Hepatocyte (in vitro differentiated cells): ENCODE measurements around the gene ALG8. TPM values are rescaled to one million over a fixed set of nuclear protein-coding genes. Genes with fewer than 3 reads are reported as not detected.

Experiments used
- DNase-seq: peaks from one replicate; pipeline ENCODE4 v3.0.0-alpha.2; 2016; ENCODE audit warnings: low spot score
- H2AFZ ChIP-seq: fragments of 200-600 bp; sonication (generic); 2 replicates; pipeline ENCODE4 v1.6.0; 2016; ENCODE audit warnings: antibody characterized with exemption, mild to moderate bottlenecking
- H3K27ac ChIP-seq: fragments of 200-600 bp; sonication (generic); 2 replicates; pipeline ENCODE4 v1.5.1; 2016; ENCODE audit warnings: mild to moderate bottlenecking
- H3K27me3 ChIP-seq: fragments of 200-600 bp; sonication (generic); 2 replicates; pipeline ENCODE4 v1.6.1; 2016
- H3K36me3 ChIP-seq: fragments of 200-600 bp; sonication (generic); replicated peaks from 2 replicates; pipeline ENCODE4 v1.5.1; 2016; ENCODE audit warnings: low read depth; ENCODE audit not compliant: insufficient read depth
- H3K4me1 ChIP-seq: fragments of 200-600 bp; sonication (generic); 2 replicates; pipeline ENCODE4 v1.5.1; 2016; ENCODE audit warnings: mild to moderate bottlenecking, moderate library complexity; ENCODE audit not compliant: insufficient read depth
- H3K4me2 ChIP-seq: fragments of 200-600 bp; sonication (generic); 2 replicates; pipeline ENCODE4 v1.6.0; 2016
- H3K4me3 ChIP-seq: fragments of 200-600 bp; sonication (generic); 2 replicates; pipeline ENCODE4 v1.5.1; 2016; ENCODE audit warnings: mild to moderate bottlenecking
- H3K79me2 ChIP-seq: fragments of 200-600 bp; sonication (generic); 2 replicates; pipeline ENCODE4 v1.6.0; 2017; ENCODE audit warnings: mild to moderate bottlenecking
- H3K9me2 ChIP-seq: fragments of 200-600 bp; sonication (generic); replicated peaks from 2 replicates; pipeline ENCODE4 v1.6.0; 2017; ENCODE audit warnings: mild to moderate bottlenecking; ENCODE audit not compliant: insufficient read depth
- H3K9me3 ChIP-seq: fragments of 200-600 bp; sonication (generic); 2 replicates; pipeline ENCODE4 v1.5.1; 2016; ENCODE audit warnings: low read depth, mild to moderate bottlenecking
- H4K20me1 ChIP-seq: fragments of 200-600 bp; sonication (generic); 2 replicates; pipeline ENCODE4 v1.6.0; 2016; ENCODE audit warnings: mild to moderate bottlenecking; ENCODE audit not compliant: insufficient read depth, poor library complexity, severe bottlenecking
- CTCF ChIP-seq: fragments of 200-600 bp; sonication (generic); IDR thresholded peaks from 2 replicates; pipeline ENCODE4 v1.5.1; 2016; ENCODE audit warnings: antibody characterized with exemption, mild to moderate bottlenecking; ENCODE audit not compliant: poor library complexity
- EZH2 ChIP-seq: fragments of 200-600 bp; sonication (generic); IDR thresholded peaks from 2 replicates; pipeline ENCODE4 v1.6.1; 2016; ENCODE audit warnings: antibody characterized with exemption, mild to moderate bottlenecking, borderline replicate concordance
- EZH2phosphoT487 ChIP-seq: fragments of 200-600 bp; sonication (generic); IDR thresholded peaks from one replicate; pipeline ENCODE4 v1.6.1; 2018; ENCODE audit warnings: antibody characterized with exemption, mild to moderate bottlenecking, low read depth, moderate library complexity; ENCODE audit not compliant: unreplicated experiment, severe bottlenecking
- WGBS: methylation state at CpG from one replicate; pipeline ENCODE4 v1.1.6; 2016; ENCODE audit warnings: low lambda C conversion rate; ENCODE audit errors: missing lambda C conversion rate; 5-methylcytosine and 5-hydroxymethylcytosine counted together
- polyA plus RNA-seq: library from polyadenylated mRNA; unstranded; fragments of >200 nt; fragmentation: Nextera tagmentation; extraction: Ambion mirVana; gene quantifications from 2 replicates; pipeline ENCODE4 v1.2.1, GENCODE V29; 2016
- total RNA-seq: library from RNA; depleted of rRNA; stranded (reverse); fragments of >200 nt; gene quantifications from 2 replicates; pipeline ENCODE4 v1.2.3, GENCODE V29; 2014

The ALG8 gene
- total and polyA plus RNA-seq, 2 experiments from 2014 or later, result 43.1 to 74.3 TPM

DNA sequence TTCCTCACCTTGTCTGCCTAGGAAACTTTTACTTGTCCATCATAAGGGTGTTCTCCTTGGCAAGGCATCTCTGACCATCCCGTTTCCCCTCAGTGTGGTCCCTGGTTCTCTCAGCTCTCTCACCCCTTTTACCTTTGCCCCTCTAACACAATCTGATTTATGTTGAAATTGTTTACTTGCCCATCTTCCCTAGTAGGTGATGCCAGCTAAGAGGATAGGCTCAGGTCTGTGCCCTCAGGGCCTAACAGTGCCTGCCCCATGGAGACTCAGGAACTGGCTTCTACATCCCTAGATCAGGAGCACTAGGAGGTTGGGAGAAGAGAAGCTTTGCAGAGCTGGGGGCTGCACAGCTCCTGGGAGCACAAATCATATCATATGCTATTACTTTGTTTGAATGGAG, 21.1 kb upstream of the ALG8 start:
- H3K36me3 ChIP-seq, result no peaks in the 10 kb centered on the region
- no peak overlapping the region for H3K27ac ChIP-seq
- H3K9me3 ChIP-seq, result no peaks in the 10 kb centered on the region
- no peak overlapping the region for H3K4me2 ChIP-seq
- no peaks in the 10 kb centered on the region for H4K20me1 ChIP-seq
- no peaks in the 10 kb centered on the region for H3K4me1 ChIP-seq
- 100% methylated on average over 1 of the region's 1 CpG for WGBS
- H3K79me2 ChIP-seq, result no peaks in the 10 kb centered on the region
- DNase-seq, result no peak
- no peak overlapping the region for H3K4me3 ChIP-seq
- no peaks in the 10 kb centered on the region for H3K27me3 ChIP-seq
- H3K9me2 ChIP-seq, result no peaks in the 10 kb centered on the region
- TF ChIP-seq CTCF, result no peak
- TF ChIP-seq EZH2phosphoT487, result no peak
- no peak for TF ChIP-seq EZH2
- H2AFZ ChIP-seq, result no peak overlapping the region

DNA sequence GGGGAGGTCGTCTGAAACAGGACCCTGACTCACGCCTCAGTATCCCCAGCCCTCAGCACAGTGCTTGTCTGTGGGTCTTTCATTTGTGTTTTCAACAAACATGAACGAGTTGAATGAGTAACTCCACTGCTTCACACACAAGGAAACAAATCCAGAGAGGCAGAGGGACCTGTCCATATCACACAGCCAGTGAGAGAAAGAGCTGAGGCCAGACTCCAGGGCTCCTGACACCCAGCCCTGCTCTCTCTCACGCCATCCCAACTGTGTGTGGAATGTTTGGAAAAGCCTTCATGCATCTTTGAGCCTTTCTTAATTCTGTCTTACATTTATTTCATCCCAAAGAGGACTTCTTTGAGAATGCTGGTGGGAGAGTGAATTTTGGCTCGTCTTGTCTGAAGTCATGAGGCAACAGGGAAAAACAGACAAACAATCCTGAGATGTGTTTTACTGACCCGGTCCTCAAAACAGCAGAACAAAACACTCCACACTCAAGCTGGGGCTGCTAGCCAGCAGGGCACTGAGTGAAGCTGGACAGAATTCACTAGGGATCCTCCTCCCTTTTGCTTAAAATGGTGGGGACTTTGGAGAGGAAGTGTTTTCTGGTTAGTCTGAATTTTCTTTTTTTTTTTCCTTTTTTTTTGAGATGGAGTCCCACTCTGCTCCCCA, 19.7 kb upstream of the ALG8 start:
- Histone ChIP-seq H4K20me1 (no peaks in the 10 kb centered on the region), H3K27me3 (no peaks in the 10 kb centered on the region), H3K4me3 (no peak overlapping the region), H3K9me2 (no peaks in the 10 kb centered on the region), H3K4me2 (no peak overlapping the region), H2AFZ (no peak overlapping the region), H3K79me2 (no peaks in the 10 kb centered on the region), H3K27ac (no peak overlapping the region), H3K9me3 (no peaks in the 10 kb centered on the region), H3K36me3 (no peaks in the 10 kb centered on the region), H3K4me1 (no peaks in the 10 kb centered on the region)
- DNase-seq, result no peak
- TF ChIP-seq EZH2phosphoT487 (no peak), EZH2 (no peak), CTCF (no peak)
- 63% methylated on average over 6 of the region's 6 CpGs for WGBS

DNA sequence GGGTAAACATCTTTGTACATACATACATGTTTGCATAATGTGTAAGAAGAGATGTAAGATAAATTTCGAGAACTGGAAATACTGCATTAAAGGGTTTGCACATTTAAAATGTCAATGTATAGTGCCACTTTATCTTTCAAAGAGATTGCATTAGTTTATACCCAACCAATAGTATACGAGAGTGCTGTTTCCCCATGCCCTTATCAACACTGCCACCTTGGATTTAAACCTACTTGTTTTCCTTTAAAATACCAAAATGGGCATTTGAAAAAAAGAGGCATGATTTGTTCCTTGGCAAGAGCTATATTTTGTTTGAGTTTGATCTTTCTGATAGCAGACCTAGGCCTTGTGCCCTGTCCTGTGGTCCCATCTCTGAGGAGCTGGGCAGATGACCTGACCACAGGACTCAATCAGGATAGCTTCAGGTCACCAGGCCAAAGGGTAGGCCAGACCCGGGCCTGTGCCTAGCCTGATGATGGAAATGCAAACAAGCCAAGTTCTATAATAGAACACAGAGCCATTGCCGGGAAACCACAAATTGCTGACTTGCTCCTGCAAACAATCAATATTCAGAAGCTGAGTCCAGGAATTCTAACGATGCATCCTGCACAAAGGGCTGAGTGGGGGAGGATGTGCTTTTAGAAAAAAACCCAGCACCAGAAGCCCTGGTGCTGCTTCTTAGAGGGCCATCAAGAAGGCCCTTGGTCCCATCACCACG, 16.9 kb upstream of the ALG8 start:
- Histone ChIP-seq H2AFZ (no peak overlapping the region), H3K4me2 (no peak overlapping the region), H3K27me3 (no peaks in the 10 kb centered on the region), H4K20me1 (no peaks in the 10 kb centered on the region), H3K4me1 (no peaks in the 10 kb centered on the region), H3K9me3 (no peaks in the 10 kb centered on the region), H3K4me3 (no peak overlapping the region), H3K9me2 (no peaks in the 10 kb centered on the region), H3K27ac (no peak overlapping the region), H3K36me3 (no peaks in the 10 kb centered on the region), H3K79me2 (no peaks in the 10 kb centered on the region)
- peak; percentile 17 for DNase-seq
- TF ChIP-seq EZH2 (no peak), EZH2phosphoT487 (no peak), CTCF (no peak)
- 42% methylated on average over 6 of the region's 6 CpGs for WGBS
